ENCODE data around the gene DDI1. TPM values are rescaled to one million over a fixed set of nuclear protein-coding genes. Genes with fewer than 3 reads are reported as not detected.

Gene DDI1
- polyA plus RNA-seq, 2 donors = not detected

Other genes starting within 250 kb of the DDI1 start
- gene PDGFD, start 127.5 kb downstream of the DDI1 start, polyA plus RNA-seq = under 1 TPM; 0.35 to 0.52 TPM

Measured in esophagus (tissue), 2 donors.